Astrocyte of the spinal cord (primary cell): ENCODE measurements around the gene CD5L.

Experiments used
- DNase-seq: peaks from one replicate; pipeline ENCODE4 v3.0.0; 2011; ENCODE audit warnings: low read depth, low spot score
- H3K4me3 ChIP-seq: 2 replicates; pipeline ENCODE4 v1.5.1; 2011; ENCODE audit warnings: low read depth, mild to moderate bottlenecking, low read length, moderate library complexity
- CTCF ChIP-seq: IDR thresholded peaks from 2 replicates; pipeline ENCODE4 v1.5.1; 2012; ENCODE audit warnings: low read depth, mild to moderate bottlenecking, low read length, inconsistent platforms
- in situ Hi-C: cut with HindIII; loops from 2 replicates; pipeline ENCODE4 v1.10.0; 2017; ENCODE audit warnings: low sequenced_read_pairs

CD5L gene

GRCh38 chr1:157829210-157829609, 12.4 kb downstream of the CD5L start:
- no peak for DNase-seq
- no peak for TF ChIP-seq CTCF
- H3K4me3 ChIP-seq, result no peak overlapping the region
- in situ Hi-C loops, result no loop called here

GRCh38 chr1:157820299-157820698, 21.3 kb downstream of the CD5L start:
- in situ Hi-C loops, result no loop called here
- TF ChIP-seq CTCF, result no peak
- H3K4me3 ChIP-seq, result no peak overlapping the region
- DNase-seq, result no peak

- no peak within 1 kb of the TSS for H3K4me3 ChIP-seq
- no peak for TF ChIP-seq CTCF
- no peak for DNase-seq
- in situ Hi-C loops, result no loop called here
Measured at GRCh38 chr1:157819896-157820295, 21.7 kb downstream of the CD5L start, which contains the start of gene FCRL1. Gene FCRL1, minus strand, starts transcription at chr1:157820120. Its CDS starts 83 bp downstream, at chr1:157820037.

- no peak for TF ChIP-seq CTCF
- DNase-seq, result no peak
- no peak overlapping the region for H3K4me3 ChIP-seq
- in situ Hi-C loops, result no loop called here
Measured at GRCh38 chr1:157819215-157819614, 22.4 kb downstream of the CD5L start.

GRCh38 chr1:157813269-157813668, 28.3 kb downstream of the CD5L start:
- no peak overlapping the region for H3K4me3 ChIP-seq
- in situ Hi-C loops, result no loop called here
- DNase-seq, result no peak
- TF ChIP-seq CTCF, result no peak

- DNase-seq, result no peak
- no peak for TF ChIP-seq CTCF
- H3K4me3 ChIP-seq, result no peak overlapping the region
- in situ Hi-C loops, result no loop called here
Measured at GRCh38 chr1:157806431-157807149, 35.0 kb downstream of the CD5L start.
